COLO829 (cell line): ENCODE data around the gene GRK2.
"Not testable (repeated sequence)": the region's sequence is repeated elsewhere in the genome, so short reads cannot be mapped to it uniquely, and the experiment has no call there.

Source experiments
- DNase-seq: peaks from one replicate; pipeline ENCODE4 v3.0.0; 2012; ENCODE audit warnings: low spot score

Gene GRK2

DNA sequence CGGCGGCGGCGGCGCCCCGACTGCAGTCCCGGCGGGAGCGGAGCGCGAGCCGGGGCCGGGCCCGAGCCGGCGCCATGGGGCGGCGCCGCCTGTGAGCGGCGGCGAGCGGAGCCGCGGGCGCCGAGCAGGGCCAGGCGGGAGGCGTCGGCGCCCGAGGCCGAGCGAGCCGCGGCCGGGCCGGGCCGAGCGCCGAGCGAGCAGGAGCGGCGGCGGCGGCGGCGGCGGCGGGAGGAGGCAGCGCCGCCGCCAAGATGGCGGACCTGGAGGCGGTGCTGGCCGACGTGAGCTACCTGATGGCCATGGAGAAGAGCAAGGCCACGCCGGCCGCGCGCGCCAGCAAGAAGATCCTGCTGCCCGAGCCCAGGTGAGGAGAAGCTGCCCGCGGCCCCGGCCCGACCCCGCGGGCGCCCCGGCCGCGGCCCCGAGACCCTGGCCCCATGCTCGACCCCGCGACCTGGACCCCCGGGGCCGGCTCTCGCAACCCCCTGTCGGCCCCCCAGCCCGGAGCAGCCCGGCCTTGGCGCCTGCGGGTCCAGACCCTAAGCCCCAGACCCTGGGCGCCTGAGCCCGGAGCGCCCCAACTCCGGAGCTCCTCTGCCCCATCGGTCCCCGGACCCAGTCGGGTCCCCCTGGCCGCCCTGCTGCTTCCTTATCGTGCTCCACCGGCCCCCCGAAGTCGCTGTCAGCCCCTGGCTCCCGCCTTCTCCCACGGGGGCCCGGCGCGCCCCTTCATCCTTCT is at the start of gene GRK2:
Gene GRK2, plus strand, starts transcription at position 25 of the 739 bp plus-strand sequence. Its CDS starts 227 bp downstream, at position 252.
- DNase-seq, result no peak

DNA sequence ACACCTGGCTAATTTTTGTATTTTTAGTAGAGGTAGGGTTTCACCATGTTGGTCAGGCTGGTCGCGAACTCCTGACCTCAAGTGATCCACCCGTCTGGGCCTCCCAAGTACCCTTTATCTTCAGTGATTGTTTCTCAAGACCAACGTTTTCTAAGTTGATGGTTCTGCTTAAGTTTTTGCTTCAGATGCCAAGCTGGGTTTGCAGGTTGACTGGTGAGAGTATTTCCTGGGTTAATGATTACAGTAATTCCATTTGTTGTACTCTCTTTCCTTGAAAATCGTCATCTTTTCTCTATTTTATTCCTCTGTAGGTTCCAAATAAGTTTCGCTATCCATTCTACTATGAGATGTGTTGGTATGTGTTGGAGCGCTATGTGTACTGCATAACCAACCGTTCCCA is 38.5 kb upstream of the GRK2 start:
- DNase-seq, result no peak

DNA sequence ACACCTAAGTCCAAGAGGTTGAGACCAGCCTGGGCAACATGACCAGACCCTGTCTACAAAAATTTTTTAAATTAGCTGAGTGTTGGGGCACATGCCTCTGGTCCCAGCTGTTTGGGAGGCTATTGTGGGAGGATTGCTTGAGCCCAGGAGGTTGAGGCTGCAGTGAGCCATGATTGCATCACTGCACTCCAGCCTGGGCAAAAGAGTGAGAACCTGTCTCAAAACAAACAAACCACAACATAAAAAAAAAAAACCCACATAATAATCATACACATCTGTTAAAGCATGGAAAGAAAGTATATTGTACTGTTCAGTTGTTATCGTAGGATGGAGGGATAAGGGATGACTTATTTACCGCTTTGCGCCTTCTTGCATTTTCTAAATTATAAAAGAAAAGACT is 35.9 kb upstream of the GRK2 start:
- DNase-seq, result no peak

DNA sequence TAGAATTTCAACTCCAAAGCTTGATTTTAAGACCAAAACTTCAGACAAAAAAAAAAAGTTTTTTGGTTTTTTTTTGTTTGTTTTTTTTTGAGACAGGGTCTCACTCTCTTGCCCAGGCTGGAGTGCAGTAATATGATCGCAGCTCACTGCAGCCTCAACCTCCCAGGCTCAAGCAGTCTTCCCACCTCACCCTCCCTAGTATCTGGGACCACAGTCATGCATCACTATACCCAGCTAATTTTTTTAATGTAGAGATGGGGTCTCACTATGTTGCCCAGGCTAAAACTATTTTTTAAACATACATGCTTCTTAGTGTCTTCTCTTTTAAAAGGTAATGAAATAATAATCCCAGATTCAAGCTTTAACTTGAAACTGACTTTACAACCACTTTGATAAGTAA is 35.4 kb upstream of the GRK2 start:
- DNase-seq, result no peak

- no peak for DNase-seq
Observed at GRCh38 chr11:67233584-67234190, 32.6 kb upstream of the GRK2 start.

GRCh38 chr11:67234571-67234970 is 31.7 kb upstream of the GRK2 start:
- DNase-seq, result not testable (repeated sequence)

DNA sequence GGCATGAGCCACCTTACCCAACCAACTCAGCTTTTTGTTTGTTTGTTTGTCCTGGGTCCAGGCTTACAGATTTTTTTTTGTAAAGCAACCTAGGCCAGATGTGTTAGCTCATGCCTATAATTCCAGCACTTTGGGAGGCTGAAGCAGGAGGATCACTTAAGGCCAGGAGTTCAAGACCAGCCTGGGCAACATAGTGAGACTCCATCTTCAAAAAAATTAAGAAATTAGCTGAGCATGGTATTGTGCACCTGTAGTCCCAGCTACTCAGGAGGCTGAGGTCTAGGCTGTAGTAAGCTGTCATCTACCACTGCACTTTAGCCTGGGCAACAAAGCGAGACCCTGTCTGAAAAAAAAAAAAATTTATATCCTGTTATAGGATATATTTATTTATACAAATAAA is 28.7 kb upstream of the GRK2 start:
- DNase-seq, result no peak

DNA sequence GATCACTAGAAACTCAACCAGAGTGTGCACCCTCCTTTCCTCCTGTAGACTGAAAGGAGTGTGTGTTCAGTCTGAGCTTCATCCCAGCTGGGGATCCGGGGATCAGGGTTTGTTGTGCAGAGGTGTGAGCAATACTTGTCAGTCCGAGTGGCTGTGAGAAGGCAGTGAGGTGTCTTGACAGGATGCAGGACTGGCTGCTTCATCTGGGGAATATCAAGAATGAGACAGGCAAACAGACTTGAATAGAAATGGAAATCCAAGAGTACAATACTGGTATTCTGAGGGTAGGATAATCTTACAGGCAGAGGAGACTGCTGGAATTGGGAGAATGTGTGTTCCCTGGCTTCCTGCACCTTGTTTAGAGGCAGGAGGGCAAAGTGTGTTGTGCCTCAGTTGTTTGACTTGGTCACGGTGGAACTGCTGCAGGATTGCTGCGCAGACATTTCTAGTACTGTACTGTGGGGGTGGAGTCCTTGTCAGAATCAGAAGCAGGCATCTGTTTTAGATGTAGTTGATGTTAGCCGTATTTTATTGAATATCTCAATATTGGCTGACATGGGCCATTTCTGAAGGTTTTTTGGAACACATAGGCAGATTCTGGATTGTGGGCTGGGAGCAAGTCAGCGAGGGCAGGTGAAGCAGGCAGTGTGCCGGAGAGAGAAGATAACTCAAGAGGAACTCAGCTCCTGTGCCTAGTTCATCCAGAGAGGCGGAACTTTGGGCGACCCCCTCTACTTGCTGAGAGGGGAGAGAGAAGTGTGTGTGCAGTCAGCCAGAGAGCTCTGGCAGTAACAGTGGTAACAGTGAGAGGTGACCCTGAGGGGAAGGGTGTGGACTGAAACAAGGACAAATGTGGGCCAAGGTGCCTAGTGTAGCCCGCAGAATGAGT is 27.1 kb upstream of the GRK2 start:
- no peak for DNase-seq

DNA sequence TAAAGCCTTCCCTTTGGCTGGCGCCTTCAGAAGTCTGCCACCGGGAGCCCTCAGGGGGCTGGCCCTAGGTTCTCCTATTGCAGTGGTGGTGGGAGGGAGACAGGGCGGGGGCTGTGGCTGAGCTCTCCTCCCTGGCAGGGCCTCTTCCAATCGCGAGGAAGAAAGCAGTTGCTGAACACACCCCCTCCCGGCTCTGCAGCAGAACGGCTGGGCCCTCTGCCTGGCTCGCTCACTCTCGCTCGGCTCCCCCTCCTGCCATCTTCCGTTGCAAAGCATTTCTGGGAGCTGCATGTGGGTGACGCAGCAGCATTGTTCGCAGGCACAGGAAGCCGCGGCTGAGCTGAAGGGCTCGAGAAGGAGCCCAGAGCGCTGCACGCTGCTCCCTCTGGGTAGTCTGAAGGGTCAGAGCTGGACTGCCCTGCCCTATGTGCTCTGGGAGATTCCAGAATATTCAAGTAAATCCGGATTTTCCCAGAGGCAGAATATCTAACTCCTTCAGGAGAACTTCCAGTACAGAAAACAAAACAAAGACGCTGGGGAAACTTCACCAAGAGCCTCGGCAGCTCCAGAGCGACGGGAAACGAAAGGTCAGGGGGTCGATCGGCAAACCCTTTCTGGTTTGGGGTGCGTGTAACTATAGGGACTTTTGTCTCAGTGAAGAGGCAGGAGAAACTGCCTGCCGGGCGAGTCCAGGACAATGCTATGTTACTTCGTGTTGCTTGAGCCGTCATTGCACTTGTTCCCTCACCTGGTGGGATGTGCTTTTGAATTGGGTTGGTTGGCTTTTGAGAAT is 26.3 kb upstream of the GRK2 start:
- peak; percentile 91 for DNase-seq

- peak; percentile 41 for DNase-seq
Observed at GRCh38 chr11:67240576-67241389, 25.5 kb upstream of the GRK2 start.

DNA sequence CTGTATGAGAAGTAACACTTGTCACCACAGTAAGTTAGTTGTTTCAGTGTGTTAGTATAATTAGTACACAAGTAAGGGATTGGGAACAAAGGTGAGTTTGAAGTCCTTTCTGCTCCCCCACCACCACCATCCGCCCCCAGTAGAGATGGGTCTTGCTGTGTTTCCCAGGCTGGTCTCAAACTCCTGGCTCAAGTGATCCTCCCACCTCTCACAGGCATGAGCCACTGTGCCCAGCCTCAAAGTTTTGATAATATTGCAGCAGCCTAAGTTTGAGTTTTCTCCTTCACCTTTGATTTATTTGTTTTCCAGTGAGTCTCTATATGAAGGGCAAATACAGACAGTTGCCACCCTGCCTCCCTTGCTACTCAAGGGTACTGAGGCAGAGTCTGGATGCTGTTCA is 23.7 kb upstream of the GRK2 start:
- DNase-seq, result no peak

DNA sequence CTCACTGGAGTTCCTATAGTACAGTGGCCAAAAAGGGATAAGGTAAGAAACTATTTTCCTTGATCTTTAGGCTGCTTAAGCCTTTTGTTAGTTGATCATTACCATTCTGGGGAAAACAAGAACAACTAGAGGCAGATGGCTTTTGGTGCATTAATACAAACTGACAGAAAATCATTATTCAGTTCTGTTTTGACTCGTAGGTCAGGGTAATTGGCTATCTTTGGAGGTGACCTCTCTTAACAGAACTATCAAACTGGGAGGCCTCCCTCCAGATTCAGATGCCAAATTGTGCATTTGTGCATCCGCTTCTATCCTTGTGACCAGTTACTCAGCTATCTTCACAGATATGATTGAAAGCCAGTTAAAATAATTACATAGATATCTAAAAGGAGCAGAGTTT is 23.2 kb upstream of the GRK2 start:
- DNase-seq, result no peak

DNA sequence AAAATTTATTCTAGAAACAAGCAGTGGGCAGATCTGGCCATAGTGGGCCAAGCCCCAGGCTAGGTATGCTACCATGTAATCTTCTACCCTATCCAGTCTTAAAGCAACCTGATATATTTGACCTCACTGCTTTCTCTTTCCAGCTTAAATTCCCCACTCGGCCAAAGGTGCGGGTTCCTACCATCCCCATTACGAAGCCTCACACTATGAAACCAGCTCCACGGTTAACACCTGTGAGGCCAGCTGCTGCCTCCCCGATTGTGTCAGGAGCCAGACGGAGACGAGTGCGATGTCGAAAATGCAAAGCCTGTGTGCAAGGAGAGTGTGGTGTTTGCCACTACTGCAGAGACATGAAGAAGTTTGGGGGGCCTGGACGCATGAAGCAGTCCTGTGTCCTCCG is 21.2 kb upstream of the GRK2 start:
- no peak for DNase-seq

DNA sequence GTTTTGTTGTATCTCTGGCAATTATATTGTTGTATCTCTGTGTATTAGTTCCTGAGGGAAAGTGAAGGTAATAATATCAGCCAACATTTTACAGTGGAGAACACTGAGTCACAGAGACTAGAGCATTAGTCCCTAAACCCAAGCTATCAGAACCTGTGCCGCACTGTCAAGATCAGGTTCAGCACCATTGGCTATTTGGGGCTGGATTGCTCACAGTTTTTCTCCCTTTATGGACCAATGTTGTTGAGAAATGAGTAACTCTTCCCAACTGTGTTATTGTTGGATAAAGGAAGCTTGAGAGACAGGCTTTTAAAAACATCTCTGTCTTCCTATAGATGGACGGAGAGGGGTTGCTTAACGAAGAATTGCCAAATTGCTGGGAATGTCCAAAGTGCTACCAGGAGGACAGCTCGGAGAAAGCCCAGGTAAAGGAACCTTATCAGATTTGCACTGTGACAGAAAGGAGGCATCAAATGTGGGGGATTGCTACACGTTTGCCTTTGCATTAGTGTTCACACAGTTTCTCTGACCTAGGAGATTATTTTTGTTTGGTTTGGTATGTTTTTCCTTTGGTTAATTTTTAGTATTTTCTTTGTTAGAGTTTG is 18.2 kb upstream of the GRK2 start:
- no peak for DNase-seq

- no peak for DNase-seq
Observed at GRCh38 chr11:67248653-67249052, 17.6 kb upstream of the GRK2 start.

- no peak for DNase-seq
Observed at GRCh38 chr11:67250059-67251043, 15.9 kb upstream of the GRK2 start.

DNA sequence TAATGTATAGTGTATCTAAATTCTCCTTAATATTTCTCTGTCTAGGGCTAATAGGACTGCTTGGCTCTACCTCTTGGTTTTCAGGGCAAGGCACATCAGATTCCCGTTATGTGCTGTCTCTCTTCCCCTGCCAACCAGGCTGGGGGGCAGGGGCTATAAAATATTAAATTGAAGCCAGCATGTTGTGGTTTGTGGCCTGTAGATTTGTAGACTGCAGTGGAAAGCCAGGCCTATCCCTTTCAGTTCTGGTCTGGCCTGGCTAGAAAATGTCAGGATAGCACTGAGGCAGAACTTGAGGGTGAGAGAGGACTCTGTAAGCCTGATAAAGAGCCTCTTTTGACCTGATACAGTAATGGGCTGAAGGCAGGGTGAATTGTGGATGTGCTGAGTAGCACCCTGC is 14.4 kb upstream of the GRK2 start:
- no peak for DNase-seq

GRCh38 chr11:67252831-67253239 is 13.4 kb upstream of the GRK2 start:
- peak; percentile 52 for DNase-seq

DNA sequence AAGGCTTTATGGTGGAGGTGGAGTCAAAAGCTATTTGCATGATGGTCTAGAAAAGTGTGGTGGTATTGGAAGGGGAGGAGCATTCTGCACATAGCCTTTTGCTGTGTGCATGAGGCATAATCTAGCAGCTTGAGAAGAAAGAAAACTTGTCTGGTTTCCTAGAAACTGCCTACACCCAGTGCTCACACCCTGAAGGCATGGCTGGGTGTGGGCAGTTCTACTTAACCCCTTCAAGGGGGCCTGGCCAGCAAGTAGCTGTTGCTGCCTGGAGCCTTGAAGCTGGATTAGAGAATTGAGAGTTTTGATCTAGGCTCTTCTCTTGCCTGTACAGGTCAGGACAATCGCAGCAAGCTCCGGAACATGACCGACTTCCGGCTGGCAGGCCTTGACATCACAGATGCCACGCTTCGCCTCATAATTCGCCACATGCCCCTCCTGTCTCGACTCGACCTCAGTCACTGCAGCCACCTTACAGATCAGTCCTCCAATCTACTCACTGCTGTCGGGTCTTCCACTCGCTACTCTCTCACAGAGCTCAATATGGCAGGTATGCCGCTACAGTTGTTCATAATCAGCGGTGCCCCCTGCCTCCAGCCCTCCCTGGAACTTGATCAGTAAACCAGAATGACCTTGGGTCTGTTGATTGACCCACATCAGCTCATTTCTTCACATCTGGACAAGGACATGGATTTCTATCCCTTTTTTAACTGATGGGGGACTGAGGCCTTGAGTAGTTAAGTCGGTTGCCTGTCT is 12.2 kb upstream of the GRK2 start:
- DNase-seq, result no peak
